K562 (cell line): Measurements from ENCODE around the gene MAD1L1. TPM values are rescaled to one million over a fixed set of nuclear protein-coding genes. Genes with fewer than 3 reads are reported as not detected.

Experiments
- ARID1B ChIP-seq: fragments of 450-650 bp; IDR thresholded peaks from 2 replicates; pipeline ENCODE4 v1.6.1; 2016; ENCODE audit warnings: antibody characterized with exemption, mild to moderate bottlenecking, inconsistent platforms
- BHLHE40 ChIP-seq: IDR thresholded peaks from 2 replicates; pipeline ENCODE4 v1.6.1; 2011; ENCODE audit warnings: low read length, improper control_type of control experiment
- CCNT2 ChIP-seq: IDR thresholded peaks from 2 replicates; pipeline ENCODE4 v1.6.1; 2011; ENCODE audit warnings: borderline replicate concordance, low read depth, mild to moderate bottlenecking, moderate library complexity, mixed read lengths, low read length; ENCODE audit not compliant: insufficient read length; ENCODE audit errors: extremely low read depth
- DPF2 ChIP-seq: fragments of 450-650 bp; IDR thresholded peaks from 2 replicates; pipeline ENCODE4 v1.6.1; 2016
- FOS ChIP-seq: IDR thresholded peaks from 3 replicates; pipeline ENCODE4 v1.6.1; 2011; ENCODE audit not compliant: insufficient read length; ENCODE audit errors: extremely low read depth
- GABPB1 ChIP-seq: sonication (generic); formaldehyde crosslinking; IDR thresholded peaks from 2 replicates; pipeline ENCODE4 v1.8.0; 2022; ENCODE audit warnings: mild to moderate bottlenecking, missing genetic modification reagents
- HDAC1 ChIP-seq, 2 experiments: fragments of 450-650 bp; IDR thresholded peaks; 2 replicates each; pipeline ENCODE4 v1.6.1; 2016 to 2017; ENCODE audit warnings: inconsistent platforms in 1 of 2, mild to moderate bottlenecking in 1 of 2, moderate library complexity in 1 of 2
- KDM1A ChIP-seq, 2 experiments: fragments of 450-650 bp; IDR thresholded peaks; 2 replicates each; pipeline ENCODE4 v1.6.1; 2016; ENCODE audit warnings: mild to moderate bottlenecking in 2 of 2
- MAFG ChIP-seq: fragments of 450-650 bp; conservative IDR thresholded peaks from 2 replicates; pipeline ENCODE4 v1.6.1; 2016; ENCODE audit warnings: missing genetic modification characterization, missing compliant biosample characterization
- MEIS2 ChIP-seq: fragments of 450-650 bp; IDR thresholded peaks from 2 replicates; pipeline ENCODE4 v1.6.1; 2014; ENCODE audit warnings: mild to moderate bottlenecking; ENCODE audit not compliant: partially characterized antibody
- MNT ChIP-seq, 2 experiments: fragments of 450-650 bp; conservative IDR thresholded peaks; 2 replicates each; pipeline ENCODE4 v1.6.1; 2017; ENCODE audit warnings: mild to moderate bottlenecking in 2 of 2, moderate library complexity in 2 of 2
- NFIC ChIP-seq: fragments of 450-650 bp; IDR thresholded peaks from 2 replicates; pipeline ENCODE4 v1.6.1; 2017; ENCODE audit warnings: mild to moderate bottlenecking, inconsistent platforms
- PHB ChIP-seq: fragments of 250-450 bp; sonication (Bioruptor Pico); IDR thresholded peaks from 2 replicates; pipeline ENCODE4 v1.5.0; 2021
- PML ChIP-seq: IDR thresholded peaks from 2 replicates; pipeline ENCODE4 v1.6.1; 2012; ENCODE audit warnings: low read length, inconsistent platforms
- SIN3A ChIP-seq, 2 experiments: fragments of 150-350 bp in 1 of 2; IDR thresholded peaks; 2 replicates each; pipeline ENCODE4 v1.6.1; 2011 to 2016; ENCODE audit warnings: borderline replicate concordance in 2 of 2, low read depth in 2 of 2, low read length in 2 of 2, mild to moderate bottlenecking in 2 of 2, moderate library complexity in 2 of 2; ENCODE audit not compliant: control insufficient read depth in 1 of 2
- SMARCA4 ChIP-seq: fragments of 450-650 bp; IDR thresholded peaks from 2 replicates; pipeline ENCODE4 v1.6.1; 2016
- SMARCC2 ChIP-seq: fragments of 450-650 bp; IDR thresholded peaks from 2 replicates; pipeline ENCODE4 v1.6.1; 2017; ENCODE audit warnings: antibody characterized with exemption, moderate library complexity, mild to moderate bottlenecking, low read depth
- STAT5A ChIP-seq: IDR thresholded peaks from 2 replicates; pipeline ENCODE4 v1.6.1; 2012; ENCODE audit warnings: low read length, inconsistent platforms, borderline replicate concordance
- TEAD4 ChIP-seq, 2 experiments: sonication (generic) in 1 of 2; formaldehyde crosslinking in 1 of 2; IDR thresholded peaks; 2 replicates each; pipeline versions ENCODE4 v1.6.1 to v1.8.0; 2012 to 2022; ENCODE audit warnings: borderline replicate concordance in 1 of 2, inconsistent platforms in 1 of 2, low read length in 1 of 2, mild to moderate bottlenecking in 1 of 2, missing genetic modification reagents in 1 of 2
- TRIM24 ChIP-seq, 2 experiments: fragments of 450-650 bp; IDR thresholded peaks; 2 replicates each; pipeline ENCODE4 v1.6.1; 2016
- polyA plus RNA-seq, 8 experiments: library from polyadenylated mRNA; depleted of rRNA in 4 of 8; stranded (reverse) in 5 of 8; unstranded in 3 of 8; fragments of >200 nt; fragmentation: Nextera tagmentation in 2 of 8; fragmentation: Illumina TruSeq in 1 of 8; extraction: Ambion mirVana in 2 of 8; extraction: Trizol in 1 of 8; gene quantifications; 2 replicates each; pipeline versions ENCODE4 v1.2.1 to v1.2.3, GENCODE V29; 2011 to 2014; ENCODE audit warnings: inconsistent platforms in 1 of 8, missing spikeins in 1 of 8
- total RNA-seq, 7 experiments: library from RNA; depleted of rRNA in 6 of 7; stranded (reverse); fragments of >200 nt in 6 of 7; fragmentation: Illumina TruSeq in 2 of 7; extraction: Trizol in 2 of 7; gene quantifications; 2 replicates each; pipeline versions ENCODE4 v1.2.1 to v1.2.3, GENCODE V29; 2011 to 2021; ENCODE audit warnings: low replicate concordance in 1 of 7
- TF ChIP-seq, protein P1 (sequence below): sonication (generic); formaldehyde crosslinking; IDR thresholded peaks from 2 replicates; pipeline ENCODE4 v1.9.0; 2022; ENCODE audit warnings: mild to moderate bottlenecking, missing genetic modification reagents
- TF ChIP-seq, protein P2 (sequence below): fragments of 250-450 bp; sonication (Bioruptor Pico); IDR thresholded peaks from 2 replicates; pipeline ENCODE4 v1.4.0; 2020
- TF ChIP-seq, protein P3 (sequence below): fragments of 450-650 bp; IDR thresholded peaks from 2 replicates; pipeline ENCODE4 v1.6.1; 2016; ENCODE audit warnings: borderline replicate concordance

MAD1L1 gene
- total and polyA plus RNA-seq, 9 of the 15 experiments (the other 6 are each of a cell fraction or from before 2014, with no cell fraction given): 1.7 to 89.7 (median 18.0) TPM

DNA sequence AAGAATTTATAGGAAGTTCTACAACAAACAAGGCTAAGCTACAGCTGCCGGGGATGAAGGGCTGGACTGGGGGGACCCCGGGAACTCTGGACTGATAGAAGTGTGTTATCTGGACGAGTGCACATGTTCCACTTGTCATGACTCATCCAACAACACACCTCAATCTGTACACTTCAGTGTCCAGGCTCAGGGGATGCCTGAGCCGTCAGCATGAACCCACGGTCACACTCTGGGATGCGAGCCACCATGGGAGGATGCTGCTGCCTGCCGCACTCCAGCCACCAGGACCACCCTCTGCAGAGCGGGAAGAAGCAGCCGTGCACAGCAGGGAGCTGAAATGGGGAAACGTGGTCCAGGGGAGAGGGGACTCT is 67.5 kb downstream of the MAD1L1 start (continued):
- TF ChIP-seq CCNT2 (peak; percentile 61), DPF2 (peak; percentile 89), MEIS2 (peak; percentile 84), GABPB1 (CRISPR knock-in tag) (0 out of 2 replicates have a peak, but pooled peaks have one; percentile 8), FOS (peak; percentile 21), ARID1B (peak; percentile 95), SMARCA4 (peak; percentile 90), STAT5A (peak; percentile 71; the same call in 1 of the 2 replicates), TEAD4 (IDR thresholded peaks at IDR 0.05; ENCODE audit: low read length) (peak; percentile 87), TEAD4 (CRISPR knock-in tag; IDR thresholded peaks at IDR 0.05; ENCODE audit: borderline replicate concordance) (no peak), BHLHE40 (peak; percentile 71), TRIM24 (IDR thresholded peaks at IDR 0.05) (peak in 1 of 2 experiments; percentile 54; a peak in 2 of 4 replicates), MNT (conservative IDR thresholded peaks at IDR 0.05) (peak; percentile 35 to 70; a peak in 2 of 4 replicates), SIN3A (IDR thresholded peaks at IDR 0.05; ENCODE audit: borderline replicate concordance in 2 of 2, control insufficient read depth in 1 of 2, low read depth in 2 of 2, low read length in 2 of 2) (peak in 1 of 2 experiments; percentile 3; a peak in 1 of 4 replicates), SMARCC2 (0 out of 2 replicates have a peak, but pooled peaks have one; percentile 54), HDAC1 (IDR thresholded peaks at IDR 0.05) (peak; percentile 42 to 89; a peak in 2 of 4 replicates), PHB (CRISPR knock-in tag) (no peak), KDM1A (IDR thresholded peaks at IDR 0.05) (peak; percentile 95 to 97), NFIC (peak; percentile 60; the same call in 1 of the 2 replicates), PML (peak; percentile 74), MAFG (tag) (0 out of 2 replicates have a peak, but pooled peaks have one; percentile 23)
- TF ChIP-seq, protein P1, sequence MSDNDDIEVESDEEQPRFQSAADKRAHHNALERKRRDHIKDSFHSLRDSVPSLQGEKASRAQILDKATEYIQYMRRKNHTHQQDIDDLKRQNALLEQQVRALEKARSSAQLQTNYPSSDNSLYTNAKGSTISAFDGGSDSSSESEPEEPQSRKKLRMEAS: peak; percentile 51
- TF ChIP-seq, protein P2, sequence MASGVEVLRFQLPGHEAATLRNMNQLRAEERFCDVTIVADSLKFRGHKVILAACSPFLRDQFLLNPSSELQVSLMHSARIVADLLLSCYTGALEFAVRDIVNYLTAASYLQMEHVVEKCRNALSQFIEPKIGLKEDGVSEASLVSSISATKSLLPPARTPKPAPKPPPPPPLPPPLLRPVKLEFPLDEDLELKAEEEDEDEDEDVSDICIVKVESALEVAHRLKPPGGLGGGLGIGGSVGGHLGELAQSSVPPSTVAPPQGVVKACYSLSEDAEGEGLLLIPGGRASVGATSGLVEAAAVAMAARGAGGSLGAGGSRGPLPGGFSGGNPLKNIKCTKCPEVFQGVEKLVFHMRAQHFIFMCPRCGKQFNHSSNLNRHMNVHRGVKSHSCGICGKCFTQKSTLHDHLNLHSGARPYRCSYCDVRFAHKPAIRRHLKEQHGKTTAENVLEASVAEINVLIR (CRISPR knock-in tag): no peak
- TF ChIP-seq, protein P3, sequence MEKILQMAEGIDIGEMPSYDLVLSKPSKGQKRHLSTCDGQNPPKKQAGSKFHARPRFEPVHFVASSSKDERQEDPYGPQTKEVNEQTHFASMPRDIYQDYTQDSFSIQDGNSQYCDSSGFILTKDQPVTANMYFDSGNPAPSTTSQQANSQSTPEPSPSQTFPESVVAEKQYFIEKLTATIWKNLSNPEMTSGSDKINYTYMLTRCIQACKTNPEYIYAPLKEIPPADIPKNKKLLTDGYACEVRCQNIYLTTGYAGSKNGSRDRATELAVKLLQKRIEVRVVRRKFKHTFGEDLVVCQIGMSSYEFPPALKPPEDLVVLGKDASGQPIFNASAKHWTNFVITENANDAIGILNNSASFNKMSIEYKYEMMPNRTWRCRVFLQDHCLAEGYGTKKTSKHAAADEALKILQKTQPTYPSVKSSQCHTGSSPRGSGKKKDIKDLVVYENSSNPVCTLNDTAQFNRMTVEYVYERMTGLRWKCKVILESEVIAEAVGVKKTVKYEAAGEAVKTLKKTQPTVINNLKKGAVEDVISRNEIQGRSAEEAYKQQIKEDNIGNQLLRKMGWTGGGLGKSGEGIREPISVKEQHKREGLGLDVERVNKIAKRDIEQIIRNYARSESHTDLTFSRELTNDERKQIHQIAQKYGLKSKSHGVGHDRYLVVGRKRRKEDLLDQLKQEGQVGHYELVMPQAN: no peak
